Choroid plexus epithelial cell (primary cell): ENCODE measurements around the gene SH2D3C.
A peak's percentile ranks its signal among the peaks of the same experiment; 100 is the strongest.
"Not testable (repeated sequence)": the region's sequence is repeated elsewhere in the genome, so short reads cannot be mapped to it uniquely, and the experiment has no call there.

Experiments
- DNase-seq: peaks from one replicate; pipeline ENCODE4 v3.0.0-alpha.2; 2010; ENCODE audit warnings: low read depth
- H3K4me3 ChIP-seq: 2 replicates; pipeline ENCODE4 v1.5.1; 2011; ENCODE audit warnings: low read depth, mild to moderate bottlenecking, control low read depth, low read length, moderate library complexity
- CTCF ChIP-seq: conservative IDR thresholded peaks from 2 replicates; pipeline ENCODE4 v1.5.1; 2011; ENCODE audit warnings: low read depth, mild to moderate bottlenecking, control low read depth, inconsistent platforms, low read length, moderate library complexity

SH2D3C gene

DNA sequence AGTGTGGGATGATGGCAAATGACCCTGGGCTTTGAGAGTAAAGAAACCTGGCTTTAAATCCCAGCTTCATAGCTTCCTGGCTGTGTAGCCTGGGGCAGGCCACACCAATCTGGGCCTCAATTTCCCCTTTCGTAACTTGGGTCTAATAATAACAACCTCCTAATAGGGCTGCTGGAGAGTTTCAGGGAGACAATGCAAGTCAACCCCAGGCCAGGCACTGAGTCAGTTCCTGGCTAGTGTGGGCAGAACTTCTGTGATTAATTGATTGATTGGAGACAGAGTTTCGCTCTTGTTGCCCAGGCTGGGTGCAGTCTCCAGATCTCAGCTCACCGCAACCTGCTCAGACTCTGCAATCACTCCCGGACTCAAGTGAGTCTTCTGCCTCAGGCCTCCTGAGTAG, 3.3 kb upstream of the SH2D3C start:
- DNase-seq: no peak
- H3K4me3 ChIP-seq: no peak overlapping the region
- TF ChIP-seq CTCF: no peak

- H3K4me3 ChIP-seq, DNase-seq: not testable (repeated sequence)
Measured at GRCh38 chr9:127780909-127781308, 2.4 kb upstream of the SH2D3C start.

GRCh38 chr9:127780126-127780885, 1.8 kb upstream of the SH2D3C start:
- no peak overlapping the region for H3K4me3 ChIP-seq
- TF ChIP-seq CTCF: no peak
- DNase-seq: no peak

DNA sequence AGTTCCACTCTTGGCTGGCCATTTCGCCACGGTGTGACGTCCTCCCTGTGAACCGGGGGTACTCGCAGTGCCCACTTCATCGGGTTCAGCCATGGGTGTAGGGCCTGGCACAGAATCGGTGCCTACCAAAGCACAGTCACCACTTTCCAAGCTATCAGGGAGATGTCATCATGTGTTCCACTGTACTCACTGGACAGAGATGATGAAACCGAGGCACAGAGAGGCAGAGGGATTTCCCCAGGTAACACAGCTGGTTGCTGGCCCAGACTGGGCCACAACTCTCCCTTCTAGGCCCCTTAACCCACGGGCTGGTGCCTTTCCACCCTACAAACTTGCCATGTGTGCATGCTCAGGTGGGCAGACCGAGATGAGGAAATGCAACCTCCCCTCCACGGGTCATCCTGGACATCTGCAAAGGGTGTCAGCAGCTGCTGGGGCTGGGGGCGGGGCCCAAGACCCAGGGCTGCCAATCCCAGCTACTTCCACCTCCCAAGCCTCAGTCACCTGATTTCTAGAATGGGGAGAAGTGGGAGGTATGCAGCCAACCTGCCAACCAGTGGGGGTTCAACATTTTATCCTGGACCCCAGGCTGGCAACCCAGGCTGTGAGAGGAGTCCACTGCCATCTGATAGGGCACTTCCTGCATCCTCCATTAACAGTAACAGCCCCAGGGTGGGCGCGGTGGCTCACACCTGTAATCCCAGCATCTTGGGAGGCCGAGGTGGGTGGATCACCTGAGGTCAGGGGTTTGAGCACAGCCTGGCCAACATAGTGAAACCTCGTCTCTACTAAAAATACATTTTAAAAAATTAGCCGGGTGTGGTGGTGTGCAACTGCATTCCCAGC, 893 bp upstream of the SH2D3C start:
- DNase-seq: peak; percentile 59
- TF ChIP-seq CTCF: no peak
- no peak overlapping the region for H3K4me3 ChIP-seq

DNA sequence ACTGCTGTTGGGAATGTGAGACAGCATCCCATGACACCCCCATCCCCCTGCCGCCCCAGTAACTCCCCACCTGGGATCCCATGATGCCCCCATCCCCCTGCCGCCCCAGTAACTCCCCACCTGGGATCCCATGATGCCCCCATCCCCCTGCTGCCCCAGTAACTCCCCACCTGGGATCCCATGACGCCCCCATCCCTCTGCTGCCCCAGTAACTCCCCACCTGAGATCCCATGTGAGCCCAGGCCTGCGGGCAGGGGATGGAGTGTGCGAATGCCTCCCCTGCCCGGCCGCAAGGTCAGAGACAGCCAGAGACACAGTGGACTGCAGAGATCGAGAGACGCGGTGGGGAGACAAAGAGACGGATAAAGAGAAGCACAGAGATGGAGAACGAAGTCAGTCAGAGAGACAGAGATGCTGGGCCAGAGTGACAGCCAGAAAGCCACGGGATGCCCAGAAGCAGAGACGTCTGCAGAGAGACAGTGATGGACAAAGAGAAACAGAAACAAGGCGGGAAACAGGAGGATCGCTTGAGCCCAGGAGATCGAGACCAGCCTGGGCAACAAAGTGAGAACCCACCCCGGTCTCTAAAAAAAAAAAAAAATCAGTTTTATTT, 992 bp downstream of the SH2D3C start:
- no peak for TF ChIP-seq CTCF
- H3K4me3 ChIP-seq: no peak overlapping the region

GRCh38 chr9:127776924-127777289, 1.6 kb downstream of the SH2D3C start:
- no peak for DNase-seq
- H3K4me3 ChIP-seq: no peak overlapping the region
- no peak for TF ChIP-seq CTCF

More for the DNA sequence above, 992 bp downstream of the SH2D3C start:
- no peak for DNase-seq

DNA sequence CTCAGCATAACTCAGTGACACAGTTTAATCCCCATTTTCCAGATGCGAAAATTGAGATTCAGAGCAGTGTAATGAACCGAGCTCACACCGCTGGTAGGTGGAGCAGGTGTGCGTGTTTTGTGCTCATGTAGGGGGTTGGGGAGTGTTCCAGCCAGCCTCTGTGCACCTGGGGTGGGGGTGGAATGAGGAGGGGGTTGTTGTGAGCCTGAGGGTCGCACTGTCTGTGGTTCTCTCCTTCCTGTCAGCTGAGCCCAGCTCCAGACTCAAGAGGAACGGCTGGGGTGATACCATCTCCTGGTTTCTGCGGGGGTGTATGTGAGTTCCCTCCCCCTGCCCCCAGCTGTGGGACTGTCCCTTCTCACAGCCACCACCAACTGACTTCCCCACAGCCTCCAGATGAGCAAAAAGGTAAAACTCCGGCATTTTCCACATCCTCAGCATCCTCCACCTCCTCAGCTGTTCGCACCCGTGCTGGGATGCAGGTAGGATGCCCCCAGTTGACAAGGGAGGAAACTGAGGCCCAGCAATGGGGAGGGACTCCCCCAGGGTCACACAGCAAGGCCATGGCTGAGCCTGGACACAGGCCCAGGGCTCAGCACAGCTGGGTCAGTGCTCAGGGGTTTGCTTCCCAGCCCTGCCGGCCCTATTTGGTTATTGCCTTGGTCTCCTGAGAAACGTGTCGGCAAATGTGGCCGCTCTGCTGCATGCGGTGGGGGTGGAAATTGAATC, 2.1 kb downstream of the SH2D3C start:
- H3K4me3 ChIP-seq: no peak overlapping the region
- no peak for DNase-seq
- TF ChIP-seq CTCF: no peak
